Eye (tissue), 1 donor: ENCODE measurements around the gene ZC3H7B.
"Not testable (repeated sequence)": the region's sequence is repeated elsewhere in the genome, so short reads cannot be mapped to it uniquely, and the experiment has no call there.

Source experiments
- DNase-seq: peaks from one replicate; pipeline ENCODE4 v3.0.0-alpha.2; 2015

ZC3H7B gene

DNA sequence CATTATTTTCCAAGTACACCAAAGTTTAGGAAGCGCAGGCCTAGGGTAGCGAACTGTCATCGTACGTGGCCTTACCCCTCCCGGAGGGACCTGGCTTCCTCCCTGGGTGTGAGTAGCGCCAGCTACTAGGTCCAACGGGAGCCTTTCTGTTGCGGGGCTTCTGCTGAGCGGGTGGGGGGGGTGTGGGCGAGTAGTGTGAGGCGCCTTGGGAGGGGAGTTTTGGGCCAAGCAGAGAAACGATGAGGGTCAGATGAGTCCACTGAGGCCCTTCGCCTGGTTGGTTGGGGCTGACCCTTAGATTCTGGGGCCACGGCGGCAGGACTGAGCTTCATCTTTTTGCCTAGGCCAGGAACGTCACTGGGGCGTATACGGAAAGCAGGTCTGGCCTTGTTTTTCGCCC, 81.3 kb downstream of the ZC3H7B start:
- no peak for DNase-seq

GRCh38 chr22:41383085-41383484, 81.8 kb downstream of the ZC3H7B start:
- DNase-seq: no peak

DNA sequence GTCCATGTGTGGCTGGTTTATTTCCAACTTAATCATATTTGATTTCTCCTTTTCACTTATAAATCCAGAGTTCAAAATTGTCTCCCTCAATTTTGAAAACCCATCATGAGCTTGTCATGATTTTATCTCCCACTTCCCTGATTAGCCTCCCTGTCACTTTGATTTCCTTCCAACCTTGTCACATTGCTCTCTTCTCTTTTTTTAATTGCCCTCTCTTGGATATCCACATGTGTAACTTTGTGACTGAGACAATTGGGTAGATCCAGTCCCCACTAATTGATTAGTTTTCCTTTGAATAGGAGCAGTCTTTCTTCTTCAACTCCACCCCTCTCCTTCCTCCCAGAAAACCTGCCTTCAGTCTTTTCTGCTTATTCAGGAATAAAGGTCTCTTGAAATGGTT, 82.8 kb downstream of the ZC3H7B start:
- peak; percentile 51 for DNase-seq

GRCh38 chr22:41387341-41387740, 86.0 kb downstream of the ZC3H7B start:
- no peak for DNase-seq

DNA sequence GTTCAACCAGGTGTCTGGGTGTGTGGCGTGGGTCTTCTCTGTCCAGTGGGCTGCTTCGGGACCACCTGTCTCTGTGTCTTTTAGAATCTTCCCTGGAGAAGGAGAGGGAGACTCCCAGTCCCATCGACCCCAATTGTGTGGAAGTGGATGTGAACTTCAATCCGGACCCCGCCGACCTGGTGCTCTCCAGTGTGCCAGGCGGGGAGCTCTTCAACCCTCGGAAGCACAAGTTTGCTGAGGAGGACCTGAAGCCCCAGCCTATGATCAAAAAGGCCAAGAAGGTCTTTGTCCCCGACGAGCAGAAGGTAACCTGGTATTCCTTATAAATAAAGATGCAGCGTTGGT, 92.7 kb downstream of the ZC3H7B start:
- no peak for DNase-seq

- DNase-seq: no peak
These were observed 94.4 kb downstream of the ZC3H7B start for GRCh38 chr22:41395531-41396240.

DNA sequence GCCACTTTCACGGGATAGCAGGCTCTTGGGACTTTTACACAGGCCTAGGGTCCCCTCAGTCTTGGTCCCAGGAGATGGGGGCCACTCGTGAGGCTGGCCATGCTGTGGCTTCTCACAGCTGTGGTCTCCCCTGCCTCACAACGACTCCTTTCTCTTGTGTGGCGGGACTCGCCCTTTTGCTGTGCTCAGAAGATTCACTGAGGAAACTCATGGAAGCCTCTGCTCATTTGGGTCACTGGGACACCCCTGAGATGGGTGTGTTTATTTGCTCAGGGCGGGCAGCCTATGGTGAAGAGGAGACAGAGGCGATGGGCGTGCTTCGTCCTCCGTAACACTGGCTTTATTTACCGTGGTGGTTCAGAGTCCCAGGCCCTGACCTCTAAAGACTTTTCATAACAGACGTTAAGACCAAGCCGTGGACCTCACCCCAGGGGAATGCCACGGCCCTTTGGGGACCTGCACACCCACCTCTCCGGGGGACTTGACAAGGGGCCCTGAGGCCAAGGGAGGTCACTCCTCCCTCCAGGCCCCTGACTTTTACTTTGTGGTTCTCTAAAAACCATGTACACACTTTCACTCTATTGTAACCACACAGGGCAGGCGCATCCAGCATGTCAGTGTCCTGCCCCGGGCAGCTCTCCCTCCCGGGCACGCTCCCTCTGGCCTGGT, 96.0 kb downstream of the ZC3H7B start:
- DNase-seq: no peak

- no peak for DNase-seq
These were observed 97.6 kb downstream of the ZC3H7B start for GRCh38 chr22:41398921-41399320.

DNA sequence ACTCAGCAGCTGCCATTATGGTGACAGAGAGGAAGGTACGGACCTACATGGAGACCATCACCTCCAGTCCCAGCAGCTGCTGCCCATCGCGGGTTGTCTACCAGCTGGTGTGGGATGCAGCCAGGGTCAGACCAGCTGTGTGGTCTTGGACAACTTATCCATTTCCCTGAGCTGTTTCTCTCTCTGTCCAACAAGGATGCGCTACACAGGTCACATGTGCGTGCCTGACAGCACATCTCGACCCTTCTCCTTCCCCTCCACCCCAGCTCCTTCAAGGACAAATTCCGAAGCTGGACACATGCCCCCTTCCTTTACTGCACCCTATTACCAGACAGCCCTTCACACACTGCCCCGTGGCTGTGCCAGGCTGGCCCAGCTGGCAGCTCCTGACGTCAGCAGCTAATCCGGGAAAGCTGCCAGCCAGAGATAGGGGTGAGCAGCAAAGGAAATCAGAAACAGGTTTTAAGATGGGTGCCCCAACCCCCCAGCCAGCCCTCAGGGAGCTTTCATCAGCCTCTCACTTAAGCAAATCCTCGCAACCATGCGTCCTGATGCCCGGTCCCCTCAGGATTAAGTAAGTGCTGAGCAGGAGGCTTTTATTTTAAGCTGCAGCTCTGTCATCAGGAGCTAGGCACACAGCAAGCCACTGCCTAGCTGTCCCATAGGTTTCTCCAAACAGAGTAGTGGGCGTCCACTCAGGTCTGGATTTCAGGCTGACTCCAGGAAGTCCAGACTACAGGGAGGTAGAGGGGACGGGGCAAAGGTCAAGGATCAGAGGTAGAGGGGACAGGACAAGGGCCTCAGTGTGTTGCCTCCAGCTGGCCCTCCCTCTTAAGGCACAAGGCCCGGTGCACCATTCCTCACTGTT, 100.7 kb downstream of the ZC3H7B start:
- DNase-seq: peak; percentile 42

DNA sequence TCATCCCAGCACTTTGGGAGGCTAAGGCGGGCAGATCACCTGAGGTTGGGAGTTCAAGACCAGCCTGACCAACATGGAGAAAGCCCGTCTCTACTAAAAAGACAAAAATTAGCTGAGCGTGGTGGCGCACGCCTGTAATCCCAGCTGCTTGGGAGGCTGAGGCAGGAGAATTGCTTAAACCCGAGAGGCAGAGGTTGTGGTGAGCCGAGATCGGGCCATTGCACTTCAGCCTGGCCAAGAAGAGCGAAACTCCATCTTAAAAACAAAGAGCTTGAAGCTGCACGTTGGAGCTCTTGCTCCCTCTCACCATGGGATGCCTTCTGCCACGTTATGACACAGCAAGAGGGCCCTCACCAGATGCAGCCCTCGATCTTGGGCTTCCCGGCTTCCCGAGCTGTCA, 101.5 kb downstream of the ZC3H7B start:
- DNase-seq: not testable (repeated sequence)

DNA sequence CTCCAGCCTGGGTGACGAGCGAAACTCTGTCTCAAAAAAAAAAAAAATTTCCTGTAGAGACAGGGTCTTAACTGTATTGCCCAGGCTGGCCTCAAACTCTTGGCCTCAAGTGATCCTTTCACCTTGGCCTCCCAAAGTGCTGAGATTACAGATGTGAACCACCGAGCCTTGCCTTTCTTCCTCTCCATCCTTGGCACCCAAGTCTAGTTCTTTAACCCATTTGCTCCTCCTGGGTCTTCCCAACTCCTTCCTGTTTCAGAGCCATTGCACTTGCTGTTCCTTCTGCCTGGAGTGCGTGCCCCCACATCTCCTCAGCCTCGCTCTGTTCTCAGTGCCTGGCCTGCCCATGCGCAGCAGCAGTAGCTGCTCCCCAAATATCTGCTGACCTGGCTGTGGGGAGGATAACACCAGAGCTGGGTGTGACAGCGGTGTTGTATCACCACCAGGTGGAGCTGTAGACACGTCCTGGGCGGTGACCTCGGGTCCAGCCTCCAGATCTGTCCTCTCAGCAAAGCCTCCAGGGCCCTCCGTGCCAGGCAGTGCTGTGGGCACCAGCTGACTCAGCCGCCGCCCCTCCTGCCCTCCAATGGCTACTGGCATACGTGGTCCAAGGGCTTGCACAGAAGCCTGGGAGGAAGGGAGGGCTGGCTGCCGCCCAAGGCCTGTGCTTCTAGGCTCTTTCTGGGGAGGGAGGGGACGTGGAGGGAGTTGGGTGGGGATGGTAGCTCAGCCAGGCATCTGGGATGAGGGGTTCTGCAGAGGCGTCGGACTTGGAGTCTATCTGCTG, 102.4 kb downstream of the ZC3H7B start:
- DNase-seq: peak; percentile 92

DNA sequence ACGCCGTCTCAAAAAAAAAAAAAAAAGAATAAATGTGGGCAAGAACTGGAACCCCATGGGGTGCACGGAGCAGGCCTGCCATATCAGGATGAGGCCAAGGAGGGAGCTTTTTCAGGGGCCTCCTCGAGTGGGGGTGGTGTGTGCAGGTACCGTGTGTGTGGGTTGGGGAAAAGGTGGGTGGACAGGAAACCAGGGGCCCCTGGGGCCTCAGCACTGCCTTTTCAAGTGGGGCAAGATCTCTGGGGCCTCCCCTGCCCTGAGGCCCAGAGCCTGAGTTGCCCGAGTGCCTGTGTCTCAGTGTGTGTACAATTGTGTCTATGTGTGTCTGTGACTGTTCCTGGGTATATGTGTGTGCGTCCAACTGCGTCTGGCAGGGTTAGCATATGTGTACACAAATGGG, 104.3 kb downstream of the ZC3H7B start:
- DNase-seq: no peak

GRCh38 chr22:41406410-41406809, 105.1 kb downstream of the ZC3H7B start:
- no peak for DNase-seq

- no peak for DNase-seq
These were observed 106.1 kb downstream of the ZC3H7B start for GRCh38 chr22:41407433-41407832.

- no peak for DNase-seq
These were observed 107.3 kb downstream of the ZC3H7B start for GRCh38 chr22:41408665-41409064.
